H9 (cell line): ENCODE data around the gene PARP3. TPM values are rescaled to one million over a fixed set of nuclear protein-coding genes. Genes with fewer than 3 reads are reported as not detected.

ENCODE experiments used
- DNase-seq: peaks from one replicate; pipeline ENCODE4 v3.0.0-alpha.2; 2017
- H2AFZ ChIP-seq: one replicate; pipeline ENCODE4 v1.6.1; 2013; ENCODE audit warnings: mild to moderate bottlenecking, low read length, control low read depth, moderate library complexity
- H2AK5ac ChIP-seq: 2 replicates; pipeline ENCODE4 v1.6.1; 2013; ENCODE audit warnings: low read length, control low read depth, mixed read lengths; ENCODE audit not compliant: insufficient read length
- H2BK120ac ChIP-seq: one replicate; pipeline ENCODE4 v1.6.1; 2013; ENCODE audit warnings: low read depth, mild to moderate bottlenecking, low read length, control low read depth, inconsistent platforms; ENCODE audit not compliant: poor library complexity, severe bottlenecking
- H2BK12ac ChIP-seq: 2 replicates; pipeline ENCODE4 v1.6.1; 2013; ENCODE audit warnings: low read length, control low read depth, mixed read lengths, low read depth; ENCODE audit not compliant: insufficient read length
- H2BK15ac ChIP-seq: 2 replicates; pipeline ENCODE4 v1.6.1; 2013; ENCODE audit warnings: low read depth, low read length, control low read depth
- H2BK20ac ChIP-seq: one replicate; pipeline ENCODE4 v1.6.1; 2013; ENCODE audit warnings: low read depth, mild to moderate bottlenecking, low read length, control low read depth, inconsistent platforms; ENCODE audit not compliant: poor library complexity, severe bottlenecking
- H2BK5ac ChIP-seq: 2 replicates; pipeline ENCODE4 v1.6.1; 2013; ENCODE audit warnings: low read length, control low read depth, mixed read lengths; ENCODE audit not compliant: insufficient read length
- H3K14ac ChIP-seq: 2 replicates; pipeline ENCODE4 v1.6.1; 2013; ENCODE audit warnings: low read length, control low read depth; ENCODE audit not compliant: insufficient read depth
- H3K18ac ChIP-seq: 2 replicates; pipeline ENCODE4 v1.6.1; 2013; ENCODE audit warnings: low read depth, mild to moderate bottlenecking, mixed read lengths, low read length, control low read depth; ENCODE audit not compliant: insufficient read length
- H3K23ac ChIP-seq: 2 replicates; pipeline ENCODE4 v1.6.1; 2013; ENCODE audit warnings: low read length, control low read depth, mixed read lengths, low read depth; ENCODE audit not compliant: insufficient read length
- H3K23me2 ChIP-seq: 2 replicates; pipeline ENCODE4 v1.6.1; 2013; ENCODE audit warnings: low read depth, mild to moderate bottlenecking, mixed read lengths, low read length, control low read depth; ENCODE audit not compliant: insufficient read length, poor library complexity, severe bottlenecking
- H3K27ac ChIP-seq: 2 replicates; pipeline ENCODE4 v1.5.1; 2013; ENCODE audit warnings: low read length, control low read depth, mixed read lengths, low read depth; ENCODE audit not compliant: insufficient read length
- H3K27me3 ChIP-seq: 2 replicates; pipeline ENCODE4 v1.6.1; 2013; ENCODE audit warnings: low read length, control low read depth, inconsistent platforms; ENCODE audit not compliant: insufficient read depth
- H3K4ac ChIP-seq: 2 replicates; pipeline ENCODE4 v1.6.1; 2013; ENCODE audit warnings: low read depth, mild to moderate bottlenecking, control low read depth, inconsistent platforms, low read length, moderate library complexity
- H3K4me1 ChIP-seq: 2 replicates; pipeline ENCODE4 v1.6.1; 2013; ENCODE audit warnings: low read length, control low read depth, inconsistent platforms; ENCODE audit not compliant: insufficient read depth
- H3K4me2 ChIP-seq: 2 replicates; pipeline ENCODE4 v1.6.1; 2013; ENCODE audit warnings: low read length, control low read depth, mixed read lengths; ENCODE audit not compliant: insufficient read length, insufficient read depth
- H3K56ac ChIP-seq: 2 replicates; pipeline ENCODE4 v1.6.1; 2013; ENCODE audit warnings: low read depth, mild to moderate bottlenecking, mixed read lengths, low read length, control low read depth; ENCODE audit not compliant: insufficient read length
- H3K79me1 ChIP-seq: 2 replicates; pipeline ENCODE4 v1.6.1; 2013; ENCODE audit warnings: low read depth, mild to moderate bottlenecking, moderate library complexity, low read length, control low read depth, inconsistent platforms; ENCODE audit not compliant: insufficient read depth, poor library complexity, severe bottlenecking
- H3K79me2 ChIP-seq: 2 replicates; pipeline ENCODE4 v1.6.1; 2013; ENCODE audit warnings: low read length, control low read depth, inconsistent platforms; ENCODE audit not compliant: insufficient read depth
- H3K9ac ChIP-seq: 2 replicates; pipeline ENCODE4 v1.6.1; 2013; ENCODE audit warnings: low read length, control low read depth, mixed read lengths; ENCODE audit not compliant: insufficient read length; ENCODE audit errors: extremely low read depth
- H3K9me3 ChIP-seq: one replicate; pipeline ENCODE4 v1.6.1; 2013; ENCODE audit warnings: low read depth, low read length, inconsistent platforms; ENCODE audit not compliant: control insufficient read depth
- H3T11ph ChIP-seq: one replicate; pipeline ENCODE4 v1.6.1; 2013; ENCODE audit warnings: mild to moderate bottlenecking, low read length, control low read depth, inconsistent platforms
- H4K20me1 ChIP-seq: one replicate; pipeline ENCODE4 v1.6.1; 2013; ENCODE audit not compliant: control insufficient read depth, insufficient read length, insufficient read depth
- H4K5ac ChIP-seq: 2 replicates; pipeline ENCODE4 v1.6.1; 2013; ENCODE audit warnings: low read depth, mild to moderate bottlenecking, mixed read lengths, low read length, control low read depth; ENCODE audit not compliant: insufficient read length
- H4K8ac ChIP-seq: replicated peaks from 2 replicates; pipeline ENCODE4 v1.6.1; 2013; ENCODE audit warnings: low read length, control low read depth, mixed read lengths, low read depth; ENCODE audit not compliant: insufficient read length
- H4K91ac ChIP-seq: 2 replicates; pipeline ENCODE4 v1.6.1; 2013; ENCODE audit warnings: low read depth, mild to moderate bottlenecking, moderate library complexity, mixed read lengths, low read length, control low read depth; ENCODE audit not compliant: insufficient read length
- H3K27ac Mint-ChIP-seq, 3 experiments: 2 replicates in 2 of 3; 3 replicates in 1 of 3; pipeline ENCODE4 v1.8.0; 2020 to 2021; ENCODE audit warnings: mixed read lengths in 3 of 3, mild to moderate bottlenecking in 1 of 3, moderate library complexity in 1 of 3
- H3K27me3 Mint-ChIP-seq: 2 replicates; pipeline ENCODE4 v1.8.0; 2021; ENCODE audit warnings: low read depth, mild to moderate bottlenecking, moderate library complexity, mixed read lengths
- H3K36me3 Mint-ChIP-seq, 3 experiments: 2 replicates in 2 of 3; 3 replicates in 1 of 3; pipeline ENCODE4 v1.8.0; 2020 to 2021; ENCODE audit warnings: low read depth in 3 of 3, mixed read lengths in 3 of 3; ENCODE audit not compliant: insufficient read depth in 1 of 3
- H3K4me1 Mint-ChIP-seq, 2 experiments: 2 replicates each; pipeline ENCODE4 v1.8.0; 2020; ENCODE audit warnings: mixed read lengths in 2 of 2
- H3K4me3 Mint-ChIP-seq, 2 experiments: 2 replicates in 1 of 2; 3 replicates in 1 of 2; pipeline ENCODE4 v1.8.0; 2020 to 2021; ENCODE audit warnings: mild to moderate bottlenecking in 2 of 2, mixed read lengths in 2 of 2, moderate library complexity in 1 of 2
- H3K9me3 Mint-ChIP-seq, 2 experiments: 2 replicates in 1 of 2; 3 replicates in 1 of 2; pipeline ENCODE4 v1.8.0; 2020; ENCODE audit warnings: mild to moderate bottlenecking in 2 of 2, mixed read lengths in 2 of 2, moderate library complexity in 1 of 2
- CTCF ChIP-seq: fragments of 200-600 bp; sonication (generic); conservative IDR thresholded peaks from 3 replicates; pipeline ENCODE4 v1.8.0; 2021; ENCODE audit warnings: antibody characterized with exemption, mild to moderate bottlenecking
- WGBS: extraction: QIAGEN DNeasy Blood & Tissue Kit; methylation state at CpG from one replicate; pipeline ENCODE4 v1.1.7; 2013; ENCODE audit warnings: missing lambda C conversion rate, low lambda C conversion rate, mixed read lengths; ENCODE audit not compliant: insufficient read length; ENCODE audit errors: extremely low coverage; 5-methylcytosine and 5-hydroxymethylcytosine counted together
- total RNA-seq: library from RNA; stranded (reverse); gene quantifications from 2 replicates; pipeline ENCODE4 v1.2.1, GENCODE V29; 2021

PARP3 gene
- total RNA-seq, 1 experiment from 2014 or later, result 1.3 TPM

GRCh38 chr3:51969841-51970240 lies 27.7 kb downstream of the PARP3 start:
- H3K79me2 ChIP-seq, result no peaks in the 10 kb centered on the region
- H3K4me1 Mint-ChIP-seq, result peaks cover 39 to 62% of the 10 kb centered on the region in 2 experiments
- no peak for DNase-seq
- no peak overlapping the region for H3K23ac ChIP-seq
- H3K27ac Mint-ChIP-seq, result no peak overlapping the region
- WGBS, result no CpG with 5 or more reads among the region's 4 CpGs
- H3T11ph ChIP-seq, result no peak overlapping the region
- no peaks in the 10 kb centered on the region for H3K27me3 ChIP-seq
- H2AK5ac ChIP-seq, result no peak overlapping the region
- H3K56ac ChIP-seq, result no peak overlapping the region
- no peak overlapping the region for H3K27ac ChIP-seq
- no peak overlapping the region for H2BK120ac ChIP-seq
- no peaks in the 10 kb centered on the region for H3K9me3 Mint-ChIP-seq
- H3K79me1 ChIP-seq, result no peaks in the 10 kb centered on the region
- peaks cover 14% of the 10 kb centered on the region for H3K23me2 ChIP-seq
- no peak overlapping the region for H2BK20ac ChIP-seq
- no peaks in the 10 kb centered on the region for H4K20me1 ChIP-seq
- peaks cover 17% of the 10 kb centered on the region; the same call in 1 of the 2 replicates for H3K4me1 ChIP-seq
- no peak overlapping the region for H4K5ac ChIP-seq
- H3K14ac ChIP-seq, result no peak overlapping the region
- H3K36me3 Mint-ChIP-seq, result peaks cover 0 to 5% (median 2%) of the 10 kb centered on the region in 3 experiments; a peak in 4 of 7 replicates
- no peak overlapping the region for H3K4ac ChIP-seq
- H2BK12ac ChIP-seq, result no peak overlapping the region
- H2AFZ ChIP-seq, result no peak overlapping the region
- H4K8ac ChIP-seq, result no peak overlapping the region
- 0 out of 5 replicates have a peak overlapping the region, but pooled peaks of 1 of the 2 experiments have one; percentile 11 for H3K4me3 Mint-ChIP-seq
- H2BK15ac ChIP-seq, result no peak overlapping the region
- H3K18ac ChIP-seq, result no peak overlapping the region
- H3K9ac ChIP-seq, result no peak overlapping the region
- H4K91ac ChIP-seq, result no peak overlapping the region
- H3K4me2 ChIP-seq, result no peak overlapping the region
- H2BK5ac ChIP-seq, result no peak overlapping the region
- no peaks in the 10 kb centered on the region for H3K9me3 ChIP-seq
- TF ChIP-seq CTCF, result no peak
- H3K27me3 Mint-ChIP-seq, result peaks cover 22% of the 10 kb centered on the region
